Right lobe of liver (tissue), 6 donors: ENCODE measurements around the gene PCK2. TPM values are rescaled to one million over a fixed set of nuclear protein-coding genes. Genes with fewer than 3 reads are reported as not detected.

Experiments used
- ATAC-seq, 4 donors: fragments of 200-7000 bp; cut with Tn5 transposase; one replicate each; pipeline ENCODE4 v1.9.1; 2020; ENCODE audit warnings: mild to moderate bottlenecking in 4 of 4, moderate library complexity in 4 of 4
- DNase-seq, 3 donors: peaks; one replicate each; pipeline ENCODE4 v3.0.0-alpha.2; 2020
- H3K27ac ChIP-seq, 3 donors: fragments of 200-600 bp; one replicate each; pipeline ENCODE4 v1.8.0; 2022
- H3K27me3 ChIP-seq, 2 donors: fragments of 200-600 bp; one replicate each; pipeline ENCODE4 v1.8.0; 2022
- H3K36me3 ChIP-seq, 4 donors: fragments of 200-600 bp; sonication (generic) in 1 of 4; one replicate each; pipeline versions ENCODE4 v1.5.1 to v1.8.0; 2017 to 2022; ENCODE audit warnings: control low read depth in 1 of 4
- H3K4me1 ChIP-seq, 4 donors: fragments of 200-600 bp; sonication (generic) in 1 of 4; one replicate each; pipeline versions ENCODE4 v1.5.1 to v1.8.0; 2017 to 2022; ENCODE audit warnings: control low read depth in 1 of 4
- H3K4me3 ChIP-seq, 3 donors: fragments of 200-600 bp; one replicate each; pipeline ENCODE4 v1.8.0; 2022
- H3K9me3 ChIP-seq, 4 donors: fragments of 200-600 bp; sonication (generic) in 1 of 4; one replicate each; pipeline versions ENCODE4 v1.5.1 to v1.8.0; 2017 to 2022; ENCODE audit warnings: control low read depth in 1 of 4
- POLR2A ChIP-seq: fragments of 450-650 bp; IDR thresholded peaks from one replicate; pipeline ENCODE4 v1.6.1; 2017; ENCODE audit warnings: antibody characterized with exemption, mild to moderate bottlenecking
- WGBS: methylation state at CpG from one replicate; pipeline ENCODE4 v1.1.6; 2018; ENCODE audit warnings: low coverage, low lambda C conversion rate; ENCODE audit not compliant: insufficient coverage; ENCODE audit errors: missing lambda C conversion rate; 5-methylcytosine and 5-hydroxymethylcytosine counted together
- intact Hi-C, 2 donors: fragments of 100-400 bp; cut with DNase I; formaldehyde crosslinking; loops; one replicate each; pipeline versions ENCODE4 v1.11.2 to v1.14.1; 2022
- total RNA-seq, 6 experiments: library from RNA; depleted of rRNA in 2 of 6; stranded (reverse); fragments of >200 nt in 2 of 6; fragmentation: NEBNext Ultra II Directional in 3 of 6; extraction: Animal tissue kit (Norgen Biotek cat#: 25700) in 3 of 6; gene quantifications; one replicate each; pipeline versions ENCODE4 v1.1.0 to v1.2.4, GENCODE V29; 2016 to 2023
- TF ChIP-seq, protein P1 (sequence below), 4 donors: fragments of 200-600 bp in 3 of 4; fragments of 450-650 bp in 1 of 4; IDR thresholded peaks; one replicate each; pipeline versions ENCODE4 v1.5.1 to v1.8.0; 2016 to 2022; ENCODE audit warnings: antibody characterized with exemption in 4 of 4, mild to moderate bottlenecking in 2 of 4
- donor health status: DM: no; HTN: yes; CAD: no.
- donor health status: DM: no; HTN: no; CAD: no.
- donor health status: DM: no; HTN: no; CAD: no.
- donor health status: DM: no; HTN: yes; CAD: no.
- donor health status: DM: no; HTN: yes; CAD: no.

PCK2 gene
- total RNA-seq, 6 experiments from 2014 or later = 124 to 615 (median 240) TPM

DNA sequence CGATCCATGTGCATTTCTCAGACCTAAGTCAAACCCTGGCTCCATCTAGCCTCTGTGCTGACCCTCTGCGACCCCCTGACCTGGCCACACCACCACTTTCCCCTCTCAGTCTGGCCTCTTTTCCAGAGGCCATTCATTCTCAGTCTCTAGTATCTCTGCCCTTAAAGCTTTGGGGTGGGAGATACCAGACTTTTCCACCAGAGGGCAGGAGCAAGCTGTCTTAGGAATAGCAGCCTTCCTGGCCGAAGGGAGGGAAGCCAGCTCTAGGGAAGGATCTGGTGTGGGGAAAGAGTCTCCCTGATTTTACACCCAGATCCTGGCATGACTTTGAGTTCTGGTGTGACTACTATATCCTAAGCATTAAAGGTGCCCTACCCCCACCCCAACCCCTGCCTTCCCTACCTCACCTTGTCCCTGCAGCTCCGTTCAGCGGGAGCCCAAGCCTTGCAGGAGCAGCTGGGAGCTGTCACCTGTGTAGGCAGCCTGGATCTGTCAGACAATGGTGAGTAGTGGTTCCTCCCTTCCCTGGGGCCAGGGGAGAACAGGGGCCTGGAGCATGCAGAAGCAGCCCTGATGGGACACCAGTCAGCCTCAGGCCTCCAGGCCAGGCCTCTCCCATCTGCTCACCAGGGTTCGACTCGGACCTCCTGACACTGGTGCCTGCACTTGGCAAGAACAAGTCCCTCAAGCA lies 35.7 kb upstream of the PCK2 start:
- peaks cover 0 to 48% (median 17%) of the 10 kb centered on the region in 4 donors for H3K4me1 ChIP-seq
- intact Hi-C loops = loop anchor here (5.0 kb wide), 1 partner anchor 34 kb away; the partner anchor contains the start of gene PCK2 (in 2 of the 2)
- no peaks in the 10 kb centered on the region for H3K27me3 ChIP-seq
- ATAC-seq (peak; percentile 64 to 83 (median 72)), DNase-seq (peak in 2 of 3 donors; percentile 71 to 84)
- TF ChIP-seq, protein P1, sequence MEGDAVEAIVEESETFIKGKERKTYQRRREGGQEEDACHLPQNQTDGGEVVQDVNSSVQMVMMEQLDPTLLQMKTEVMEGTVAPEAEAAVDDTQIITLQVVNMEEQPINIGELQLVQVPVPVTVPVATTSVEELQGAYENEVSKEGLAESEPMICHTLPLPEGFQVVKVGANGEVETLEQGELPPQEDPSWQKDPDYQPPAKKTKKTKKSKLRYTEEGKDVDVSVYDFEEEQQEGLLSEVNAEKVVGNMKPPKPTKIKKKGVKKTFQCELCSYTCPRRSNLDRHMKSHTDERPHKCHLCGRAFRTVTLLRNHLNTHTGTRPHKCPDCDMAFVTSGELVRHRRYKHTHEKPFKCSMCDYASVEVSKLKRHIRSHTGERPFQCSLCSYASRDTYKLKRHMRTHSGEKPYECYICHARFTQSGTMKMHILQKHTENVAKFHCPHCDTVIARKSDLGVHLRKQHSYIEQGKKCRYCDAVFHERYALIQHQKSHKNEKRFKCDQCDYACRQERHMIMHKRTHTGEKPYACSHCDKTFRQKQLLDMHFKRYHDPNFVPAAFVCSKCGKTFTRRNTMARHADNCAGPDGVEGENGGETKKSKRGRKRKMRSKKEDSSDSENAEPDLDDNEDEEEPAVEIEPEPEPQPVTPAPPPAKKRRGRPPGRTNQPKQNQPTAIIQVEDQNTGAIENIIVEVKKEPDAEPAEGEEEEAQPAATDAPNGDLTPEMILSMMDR (IDR thresholded peaks at IDR 0.05) = peak; percentile 75 to 95 (median 86)
- TF ChIP-seq POLR2A = no peak
- no peak overlapping the region for H3K27ac ChIP-seq
- 3% methylated on average over 4 of the region's 7 CpGs for WGBS
- H3K9me3 ChIP-seq = no peaks in the 10 kb centered on the region
- no peak overlapping the region for H3K4me3 ChIP-seq
- H3K36me3 ChIP-seq = no peaks in the 10 kb centered on the region

DNA sequence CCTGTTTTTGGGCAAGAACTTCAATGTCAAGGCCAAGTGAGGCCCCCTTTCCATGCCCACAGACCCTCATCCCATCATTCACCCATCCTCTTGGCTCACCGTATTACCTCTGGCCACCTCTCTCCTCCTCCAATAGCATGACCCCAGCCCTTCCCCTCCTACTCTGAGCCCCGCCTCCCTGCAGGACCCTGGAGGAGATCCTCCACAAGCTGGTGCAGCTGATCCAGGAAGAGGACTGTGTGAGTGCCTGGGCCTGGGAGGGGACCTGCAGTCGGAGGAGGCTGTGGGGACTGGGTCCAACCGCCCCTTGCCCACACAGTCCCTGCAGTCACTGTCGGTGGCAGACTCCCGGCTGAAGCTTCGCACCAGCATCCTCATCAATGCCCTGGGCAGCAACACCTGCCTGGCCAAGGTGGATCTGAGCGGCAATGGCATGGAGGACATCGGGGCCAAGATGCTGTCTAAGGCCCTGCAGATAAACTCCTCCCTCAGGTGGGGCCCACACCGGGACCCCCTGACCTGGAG lies 35.1 kb upstream of the PCK2 start:
- ATAC-seq = no peak
- H3K4me3 ChIP-seq = no peak overlapping the region
- H3K27ac ChIP-seq = no peak overlapping the region
- intact Hi-C loops = loop anchor here (5.0 kb wide), 1 partner anchor 33 kb away; the partner anchor contains the start of gene PCK2 (in 2 of the 2)
- no peaks in the 10 kb centered on the region for H3K36me3 ChIP-seq
- WGBS = 74% methylated on average over 4 of the region's 10 CpGs
- H3K9me3 ChIP-seq = no peaks in the 10 kb centered on the region
- DNase-seq = peak in 1 of 3 donors; percentile 46
- H3K4me1 ChIP-seq = peaks cover 0 to 54% (median 20%) of the 10 kb centered on the region in 4 donors
- TF ChIP-seq POLR2A = no peak
- TF ChIP-seq, protein P1 (IDR thresholded peaks at IDR 0.05) = no peak
- no peaks in the 10 kb centered on the region for H3K27me3 ChIP-seq

DNA sequence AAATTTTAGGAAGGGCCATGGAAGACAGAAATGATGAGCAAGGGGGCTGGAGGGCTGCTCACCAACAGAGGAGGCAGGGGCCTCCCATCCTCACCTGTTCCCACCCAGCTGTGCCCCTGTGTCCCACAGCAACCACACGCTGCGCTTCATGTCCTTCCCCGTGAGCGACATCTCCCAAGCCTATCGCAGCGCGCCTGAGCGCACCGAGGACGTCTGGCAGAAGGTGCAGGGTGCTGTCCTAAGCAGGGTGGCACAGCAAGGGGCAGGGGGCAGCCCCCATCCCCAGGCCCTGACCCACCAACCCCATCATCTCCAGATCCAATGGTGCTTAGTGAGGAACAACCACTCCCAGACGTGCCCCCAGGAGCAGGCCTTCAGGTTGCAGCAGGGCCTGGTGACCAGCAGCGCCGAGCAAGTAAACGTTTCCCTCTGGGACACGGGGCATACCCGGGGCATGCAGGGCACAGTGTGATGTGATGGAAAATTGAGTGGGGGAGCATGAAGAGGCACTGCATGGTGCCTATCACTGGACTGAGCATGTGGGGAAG lies 34.2 kb upstream of the PCK2 start:
- peak in 1 of 3 donors; percentile 38 for DNase-seq
- Histone ChIP-seq H3K27ac (no peak overlapping the region), H3K9me3 (no peaks in the 10 kb centered on the region), H3K27me3 (no peaks in the 10 kb centered on the region), H3K4me1 (peaks cover 0 to 59% (median 24%) of the 10 kb centered on the region in 4 donors), H3K4me3 (no peak overlapping the region), H3K36me3 (no peaks in the 10 kb centered on the region)
- 78% methylated on average over 6 of the region's 16 CpGs for WGBS
- intact Hi-C loops = loop anchor here (5.0 to 10.0 kb wide), 2 partner anchors 32 to 105 kb away; partner anchors contain the start of genes PCK2 (in 2 of the 2) and IRF9 (in 1 of the 2)
- ATAC-seq = no peak
- no peak for TF ChIP-seq POLR2A
- TF ChIP-seq, protein P1 (IDR thresholded peaks at IDR 0.05) = no peak

DNA sequence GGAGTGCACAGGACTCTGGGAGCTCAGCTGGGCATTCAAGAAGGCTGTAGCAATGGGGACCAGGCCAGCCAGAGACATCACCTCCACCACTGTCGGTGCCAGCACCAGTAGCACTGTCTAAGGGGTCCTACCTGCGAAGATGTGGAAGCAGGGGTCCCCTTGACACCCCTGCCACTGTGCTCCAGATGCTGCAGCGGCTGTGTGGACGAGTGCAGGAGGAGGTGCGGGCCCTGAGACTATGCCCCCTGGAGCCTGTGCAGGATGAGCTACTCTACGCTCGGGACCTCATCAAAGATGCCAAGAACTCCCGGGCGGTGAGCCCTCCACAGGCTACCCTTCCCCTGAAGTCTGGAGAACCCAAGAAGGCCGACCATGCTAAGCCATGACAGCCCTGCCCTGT lies 33.7 kb upstream of the PCK2 start:
- no CpG with 5 or more reads among the region's 10 CpGs for WGBS
- Histone ChIP-seq H3K4me1 (peaks cover 0 to 61% (median 24%) of the 10 kb centered on the region in 4 donors), H3K27me3 (no peaks in the 10 kb centered on the region), H3K27ac (peak overlapping the region in 2 of 3 donors; percentile 77 to 83), H3K9me3 (no peaks in the 10 kb centered on the region), H3K36me3 (no peaks in the 10 kb centered on the region), H3K4me3 (no peak overlapping the region)
- intact Hi-C loops = loop anchor here in 1 of 2 donors (10.0 kb wide), 1 partner anchor 104 kb away; the partner anchor contains the start of gene IRF9
- peak in 1 of 3 donors; percentile 38 for DNase-seq
- TF ChIP-seq POLR2A = no peak
- TF ChIP-seq, protein P1 (IDR thresholded peaks at IDR 0.05) = no peak
- ATAC-seq = no peak
